HL-60/S4 (cell line): ENCODE measurements around the gene PCLO.
"Not testable (repeated sequence)": the region's sequence is repeated elsewhere in the genome, so short reads cannot be mapped to it uniquely, and the experiment has no call there.

Source experiments
- in situ Hi-C: fragments of 300-500 bp; cut with MboI; formaldehyde crosslinking; loops from 2 replicates; pipeline ENCODE4 v1.14.3; 2022; ENCODE audit warnings: low sequenced_read_pairs

The PCLO gene

DNA sequence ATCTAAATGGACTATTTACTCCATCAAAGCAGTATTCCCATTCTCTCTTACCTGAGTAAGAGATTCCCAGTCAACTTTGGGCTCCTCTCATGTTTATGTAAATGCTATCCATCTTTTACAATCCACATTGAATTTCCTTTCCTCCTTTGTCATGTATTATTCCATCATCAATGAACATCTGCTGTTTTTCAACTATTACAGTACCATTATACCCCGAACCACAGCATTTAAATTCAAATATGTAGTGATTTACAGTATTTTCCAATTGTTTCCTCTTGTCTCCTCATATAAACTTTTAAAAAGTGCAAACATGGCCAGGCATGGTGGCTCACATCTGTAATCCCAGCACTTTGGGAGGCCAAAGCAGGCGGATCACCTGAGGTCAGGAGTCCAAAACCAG lies 20.3 kb downstream of the PCLO start:
- in situ Hi-C loops: no loop called here

DNA sequence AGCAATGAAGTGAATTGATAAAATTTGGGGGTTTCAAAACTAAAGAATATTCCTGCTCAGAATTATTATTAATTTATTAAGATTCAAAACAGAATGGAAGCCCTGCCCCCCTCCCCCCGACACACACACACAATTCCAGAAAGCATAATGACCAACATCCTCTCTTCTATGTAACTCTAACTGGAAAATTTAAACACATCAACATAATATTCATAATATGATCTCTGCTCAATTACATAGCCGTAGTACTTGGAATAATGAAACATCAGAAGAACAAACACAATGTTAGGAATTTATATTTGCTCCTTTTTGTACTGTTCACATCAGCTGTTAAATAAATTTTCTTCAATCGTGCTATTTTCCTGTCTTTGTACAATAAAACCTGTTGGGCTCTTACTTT lies 20.8 kb downstream of the PCLO start:
- in situ Hi-C loops: no loop called here

DNA sequence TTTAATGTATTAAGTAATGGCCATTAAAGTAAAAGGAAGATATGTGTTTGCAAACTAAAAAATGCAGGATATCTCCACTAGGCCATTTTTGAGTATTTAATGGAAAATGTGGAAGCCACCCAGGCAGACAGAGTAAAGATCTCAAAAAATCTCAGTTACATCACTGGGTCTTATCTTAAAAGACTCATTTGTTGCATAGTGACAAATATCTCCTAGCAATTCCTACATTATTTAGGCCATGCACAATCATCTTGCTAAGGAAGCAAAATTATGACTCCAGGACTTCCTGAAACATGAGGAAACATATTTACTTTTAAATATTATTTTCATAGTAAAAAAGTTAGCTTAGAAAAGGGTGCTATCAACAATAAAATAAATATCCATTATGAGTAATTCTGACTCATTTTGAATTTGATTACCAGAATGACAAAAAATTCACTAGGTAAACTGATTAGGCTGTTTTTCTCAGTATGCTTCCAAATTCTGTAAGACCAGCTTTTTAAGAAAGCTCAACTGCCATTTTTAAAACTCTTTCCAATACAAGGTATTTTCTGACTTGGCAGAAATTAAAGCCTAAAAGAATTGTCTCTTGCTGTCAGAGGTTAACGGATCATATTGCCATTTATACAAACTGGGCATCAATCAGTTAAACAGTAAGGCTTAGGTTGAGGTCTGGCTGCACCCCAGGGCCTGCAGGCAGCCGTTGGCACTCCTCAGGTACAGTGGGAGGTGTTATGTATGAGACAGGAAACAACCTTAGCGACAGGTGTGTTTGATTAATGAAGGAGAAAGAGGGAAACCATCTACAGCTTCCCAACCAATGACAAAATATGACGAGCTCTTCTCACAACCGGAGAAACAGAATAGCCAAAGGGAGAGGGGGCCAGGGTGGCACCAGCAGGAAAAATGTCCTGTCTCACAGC lies 31.8 kb downstream of the PCLO start:
- in situ Hi-C loops: no loop called here

DNA sequence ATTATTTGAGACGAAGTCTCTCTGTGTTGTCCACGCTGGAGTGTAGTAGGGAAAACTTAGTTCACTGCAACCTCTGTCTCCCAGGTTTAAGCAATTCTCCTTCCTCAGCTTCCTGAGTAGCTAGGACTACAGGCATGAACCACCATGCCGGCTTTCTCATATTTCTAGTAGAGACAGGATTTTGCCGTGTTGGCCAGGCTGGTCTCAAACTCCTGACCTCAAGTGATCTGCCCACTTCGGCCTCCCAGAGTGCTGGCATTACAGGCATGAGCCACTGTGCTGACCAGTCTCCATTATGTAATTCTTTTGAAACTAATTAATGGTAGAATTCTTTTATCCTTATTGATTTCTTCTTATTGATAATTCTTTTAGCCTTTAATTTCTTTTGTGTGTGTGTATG lies 32.5 kb downstream of the PCLO start:
- in situ Hi-C loops: no loop called here

DNA sequence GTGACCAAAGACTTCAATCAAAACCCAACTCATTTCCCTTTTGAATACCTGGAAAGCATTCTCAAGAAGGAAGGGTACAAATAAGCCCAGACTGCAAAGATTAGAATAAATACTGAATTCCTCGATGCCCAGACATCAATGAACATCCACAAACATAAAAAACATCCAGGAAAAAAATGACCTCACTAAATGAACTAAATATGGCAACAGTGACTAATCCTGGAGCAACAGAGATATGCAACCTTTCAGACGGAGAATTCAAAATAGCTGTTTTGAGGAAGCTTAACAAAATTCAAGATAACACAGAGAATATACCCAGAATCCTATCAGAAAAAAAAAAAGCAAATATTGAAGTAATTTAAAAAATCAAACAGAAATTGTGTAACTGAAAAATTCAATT lies 43.2 kb downstream of the PCLO start:
- in situ Hi-C loops: no loop called here

DNA sequence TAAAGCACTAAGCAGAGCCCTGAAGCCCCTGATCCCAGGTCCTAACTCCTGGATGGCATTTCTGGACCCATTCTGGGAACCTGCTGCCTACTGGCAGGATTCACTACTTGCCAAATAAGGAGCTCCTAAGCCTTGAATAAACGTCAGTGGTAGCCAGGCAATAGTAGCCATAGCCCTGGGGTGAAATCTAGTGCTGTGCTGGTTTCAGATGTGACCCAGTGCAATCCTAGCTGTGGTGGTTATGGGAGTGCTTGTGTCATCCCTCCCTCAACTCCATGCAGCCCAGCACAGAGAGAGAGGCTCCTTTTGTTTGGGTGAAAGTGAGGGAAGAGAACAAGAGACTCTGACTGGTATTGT lies 43.7 kb downstream of the PCLO start:
- in situ Hi-C loops: no loop called here

DNA sequence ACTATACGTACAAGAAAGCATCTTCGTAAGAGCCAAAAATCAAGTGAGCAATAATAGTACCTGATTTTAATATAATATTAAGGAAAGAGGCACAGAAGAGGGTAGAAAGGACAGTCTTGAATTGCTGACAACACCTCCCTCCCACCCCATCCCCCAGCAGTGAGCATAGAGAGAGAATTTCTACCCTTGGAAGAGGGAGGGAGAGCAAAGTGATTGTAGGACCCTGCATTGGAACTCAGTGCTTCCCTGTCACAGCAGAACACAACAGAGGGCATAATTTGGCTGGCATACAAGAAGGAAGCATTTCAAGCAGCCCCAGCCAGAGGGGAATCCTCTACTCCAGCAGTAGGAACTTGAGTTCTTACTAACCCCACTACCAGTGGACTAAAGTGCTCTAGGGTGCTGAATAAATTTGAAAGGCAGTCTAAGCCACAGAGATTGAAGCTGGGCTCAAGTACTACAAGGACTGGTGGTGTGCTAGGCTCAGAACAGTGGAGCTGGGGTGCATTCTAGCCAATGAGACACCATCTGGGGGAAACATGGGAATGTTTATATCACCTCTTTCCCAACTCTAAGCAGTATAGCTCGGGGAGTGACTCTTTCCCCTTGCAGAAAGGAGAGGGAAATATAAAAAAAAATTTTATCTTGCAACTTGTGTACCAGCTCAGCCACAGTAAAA lies 44.2 kb downstream of the PCLO start:
- in situ Hi-C loops: no loop called here

DNA sequence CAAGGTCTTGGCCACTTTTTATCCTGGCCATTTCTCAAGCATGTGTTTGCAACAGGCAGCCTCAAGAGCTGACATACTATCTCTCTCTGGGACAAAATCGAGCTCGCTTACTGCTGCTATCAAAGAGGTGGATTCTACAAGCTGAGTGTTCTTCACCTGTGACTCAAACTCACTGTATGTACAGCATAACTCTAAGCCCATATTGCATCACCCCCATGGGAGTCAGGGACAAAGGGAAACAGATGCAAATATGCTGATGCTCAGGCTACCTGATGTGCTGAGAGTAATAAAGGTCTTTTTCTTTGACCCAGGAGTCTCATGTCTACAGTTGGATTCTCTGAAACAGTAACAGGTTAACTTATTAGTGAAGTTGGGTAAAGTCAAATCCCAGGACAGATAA lies 45.2 kb downstream of the PCLO start:
- in situ Hi-C loops: no loop called here

DNA sequence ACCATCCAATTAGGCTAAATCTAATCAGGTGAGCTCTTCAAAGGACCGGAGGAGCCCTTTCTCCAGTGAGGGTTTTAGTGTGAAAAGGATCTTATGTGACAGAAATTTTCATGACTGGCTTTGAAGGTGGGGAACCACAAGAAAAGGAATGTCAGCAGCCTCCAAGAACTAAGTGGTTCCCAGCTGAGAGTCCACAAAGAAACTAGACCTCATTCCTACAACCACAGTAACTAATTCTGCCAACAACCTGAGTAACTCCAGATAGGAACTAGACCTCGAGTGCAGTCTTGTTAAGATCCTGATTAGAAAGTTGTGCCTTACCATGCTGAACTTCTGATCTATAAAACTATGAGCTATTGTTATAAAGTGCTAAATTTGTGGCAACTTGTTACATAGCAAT lies 51.3 kb downstream of the PCLO start:
- in situ Hi-C loops: no loop called here

DNA sequence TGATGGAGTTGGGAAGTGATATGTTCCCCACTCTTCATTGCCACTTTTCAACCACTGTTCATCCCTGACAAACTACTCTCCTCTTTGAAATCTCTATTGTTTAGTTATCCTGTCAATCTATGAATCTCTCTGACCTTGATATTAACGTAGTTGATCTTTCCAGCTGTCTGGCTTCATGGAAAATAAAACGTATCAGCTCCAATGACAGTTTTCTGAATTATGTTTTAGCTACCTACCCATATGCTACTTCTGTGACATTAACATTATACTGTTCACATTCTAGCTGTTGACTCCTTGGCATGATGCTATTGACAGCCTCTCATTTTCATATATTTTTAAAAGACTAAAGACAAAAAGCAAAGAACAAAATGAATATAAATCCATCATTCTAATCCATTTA lies 53.3 kb downstream of the PCLO start:
- in situ Hi-C loops: no loop called here

DNA sequence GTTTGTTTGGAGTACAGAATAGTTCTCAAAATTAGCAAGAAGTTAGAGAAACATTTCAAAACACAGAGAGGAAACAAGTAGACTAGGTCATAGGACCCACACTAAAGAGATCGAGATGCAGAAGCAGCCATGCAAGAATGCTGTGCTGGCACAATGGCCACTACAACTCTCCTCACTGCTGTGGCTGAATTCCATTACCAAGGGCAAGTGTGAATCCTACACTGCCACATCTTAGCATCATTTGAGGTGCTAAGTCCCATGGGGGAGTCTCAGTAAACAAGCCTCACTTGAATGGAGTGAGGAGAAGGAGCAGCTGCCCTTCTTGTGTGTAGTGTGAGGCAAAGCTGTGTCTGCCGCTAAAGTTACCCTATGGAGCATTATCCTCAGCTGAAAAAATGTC lies 56.7 kb downstream of the PCLO start:
- in situ Hi-C loops: no loop called here

DNA sequence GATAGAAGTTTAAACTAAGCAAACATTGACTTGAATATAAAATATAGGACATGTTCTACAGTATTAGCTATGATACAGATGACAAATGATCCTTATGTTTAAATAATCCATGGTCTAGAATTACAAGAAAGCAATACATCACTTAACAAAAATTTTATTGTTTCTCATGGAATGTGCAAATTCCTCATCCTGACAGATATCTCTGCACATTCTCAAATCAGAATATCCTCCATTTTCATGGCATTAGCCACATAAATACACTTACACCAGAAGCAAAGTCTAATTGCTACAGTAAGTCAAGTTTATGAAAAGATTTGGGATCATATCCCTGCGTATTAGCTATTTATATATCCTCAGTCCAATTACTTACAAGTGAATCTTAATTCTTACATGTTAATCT lies 57.6 kb downstream of the PCLO start:
- in situ Hi-C loops: no loop called here

DNA sequence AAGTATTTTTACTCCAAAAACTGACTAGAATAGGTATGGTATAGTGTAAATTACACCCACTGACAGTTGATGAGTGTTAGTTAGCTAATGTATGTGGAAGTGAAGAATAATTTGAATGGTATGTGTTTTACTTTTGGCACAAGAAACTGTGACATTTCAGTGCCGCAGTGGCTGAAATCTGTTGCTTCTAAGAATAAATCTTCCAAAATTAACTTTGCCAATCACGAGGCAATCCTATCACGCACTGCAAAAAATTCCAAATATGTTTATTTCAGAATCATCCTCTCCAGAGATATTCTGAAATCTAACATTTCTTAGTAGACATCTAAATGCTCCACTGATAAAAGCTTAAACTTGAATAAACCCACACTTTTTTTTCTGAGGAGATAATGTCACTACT lies 61.2 kb downstream of the PCLO start:
- in situ Hi-C loops: no loop called here

DNA sequence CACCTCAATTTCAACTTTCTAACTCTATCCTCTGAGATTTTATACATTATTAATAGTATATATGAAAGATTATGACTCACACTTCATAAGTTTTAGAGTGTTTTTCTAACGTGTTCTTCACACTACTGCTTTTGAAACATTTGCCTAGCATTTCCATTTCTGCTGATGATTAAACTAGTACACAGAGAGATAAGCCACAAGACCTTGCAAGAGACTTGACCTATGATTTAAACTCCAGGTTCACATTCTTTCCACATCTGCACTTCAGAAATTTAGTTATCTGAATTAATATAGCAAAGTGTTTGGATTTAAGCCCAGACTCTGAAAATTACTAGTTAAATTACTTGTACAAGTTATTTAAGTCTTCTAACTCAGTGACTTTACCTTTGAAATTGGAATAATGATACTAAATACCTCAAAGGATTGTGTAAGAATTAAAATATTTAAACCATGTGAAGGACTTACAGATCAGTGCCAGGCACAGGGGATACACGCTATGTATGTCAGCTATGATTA lies 66.6 kb downstream of the PCLO start:
- in situ Hi-C loops: no loop called here

DNA sequence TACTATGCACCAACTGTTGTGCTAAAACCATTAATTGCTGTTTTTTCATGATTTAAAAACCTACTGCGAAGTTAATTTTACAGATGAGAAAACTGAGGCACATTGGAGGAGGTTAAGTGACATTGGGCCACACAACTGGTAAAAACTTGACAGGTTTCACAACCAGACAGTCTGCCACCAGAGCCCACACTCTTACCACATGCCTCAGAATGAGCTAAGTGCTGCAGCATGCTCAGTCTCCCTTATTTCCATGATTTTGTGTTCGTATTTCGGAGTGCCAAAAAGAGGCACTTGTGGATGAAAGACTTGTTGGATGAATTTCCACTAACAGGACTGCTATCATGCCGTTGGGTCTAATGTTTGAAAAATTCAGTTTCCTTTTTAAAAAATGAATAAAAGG lies 77.4 kb downstream of the PCLO start:
- in situ Hi-C loops: no loop called here

DNA sequence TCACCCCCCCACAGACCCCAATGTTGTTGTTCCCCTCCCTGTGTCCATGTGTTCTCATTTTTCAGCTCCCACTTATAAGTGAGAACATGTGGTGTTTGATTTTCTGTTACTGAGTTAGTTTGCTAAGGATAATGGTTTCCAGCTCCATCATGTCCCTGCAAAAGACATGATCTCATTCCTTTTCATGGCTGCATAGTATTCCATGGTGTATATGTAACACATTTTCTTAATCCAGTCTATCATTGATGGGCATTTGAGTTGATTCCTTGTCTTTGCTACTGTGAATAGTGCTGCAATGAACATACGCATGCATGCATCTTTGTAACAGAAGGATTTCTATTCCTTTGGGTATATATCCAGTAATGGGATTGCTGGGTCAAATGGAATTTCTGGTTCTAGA lies 82.8 kb downstream of the PCLO start:
- in situ Hi-C loops: not testable (repeated sequence)

DNA sequence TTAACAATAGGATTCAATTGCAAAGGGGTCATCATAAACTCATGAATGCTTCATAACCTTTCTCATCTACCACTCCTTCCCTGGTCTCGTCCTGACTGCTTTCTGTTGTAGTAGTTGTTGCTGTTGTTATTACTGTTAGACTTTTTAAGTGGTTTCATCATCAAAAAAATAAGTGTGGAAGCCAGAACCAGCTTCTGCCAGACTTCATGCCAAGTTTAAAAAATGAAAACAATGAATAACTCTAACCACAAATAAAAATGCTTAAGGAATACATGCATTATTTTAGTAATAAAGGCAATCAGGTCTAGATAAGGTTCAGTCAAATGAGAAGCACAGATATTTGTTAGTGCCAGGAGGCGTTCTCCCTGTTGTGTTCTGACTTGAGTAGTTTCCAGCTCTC lies 85.4 kb downstream of the PCLO start:
- in situ Hi-C loops: no loop called here

DNA sequence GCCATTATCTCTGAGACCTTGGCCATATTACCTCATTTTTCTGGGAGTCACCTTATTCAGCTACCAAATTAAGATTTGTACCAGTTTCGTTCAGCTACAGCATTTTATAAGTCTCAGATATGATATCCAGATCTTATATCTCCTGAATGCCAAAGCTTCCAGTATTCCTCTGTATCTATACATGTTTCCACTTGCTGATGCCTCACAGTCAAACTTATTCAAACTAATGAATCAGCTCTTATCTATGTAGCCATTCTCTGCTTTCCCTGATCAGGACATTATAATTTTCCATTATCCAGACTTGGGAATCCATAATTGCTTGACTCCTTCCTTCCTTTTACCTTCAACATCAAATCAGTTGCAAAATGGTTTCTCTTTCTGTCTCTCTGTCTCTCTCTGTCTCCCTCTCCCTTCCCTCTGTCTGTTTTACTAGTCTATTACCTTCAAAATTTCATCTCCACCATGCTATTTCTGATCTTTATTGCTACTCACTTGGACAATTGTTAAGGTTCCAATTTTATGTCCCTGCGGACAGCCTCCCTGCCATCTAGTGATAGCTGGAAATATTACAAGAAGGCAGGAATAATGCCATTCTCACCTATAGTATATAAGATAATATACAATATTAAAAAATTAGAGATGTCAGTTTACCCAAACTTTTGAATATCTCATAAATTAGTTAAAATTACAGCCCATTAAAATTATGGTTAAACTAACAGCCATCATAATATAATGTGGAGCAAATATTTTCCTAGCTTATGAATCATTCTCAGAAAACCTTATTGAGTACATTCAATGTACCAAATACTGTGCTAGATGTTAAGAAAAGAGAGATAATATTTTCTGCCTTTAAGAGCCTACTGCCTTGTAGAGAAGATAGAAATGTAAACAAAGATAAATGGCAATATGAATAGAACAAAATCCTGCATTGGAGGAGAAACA lies 89.8 kb downstream of the PCLO start:
- in situ Hi-C loops: no loop called here

DNA sequence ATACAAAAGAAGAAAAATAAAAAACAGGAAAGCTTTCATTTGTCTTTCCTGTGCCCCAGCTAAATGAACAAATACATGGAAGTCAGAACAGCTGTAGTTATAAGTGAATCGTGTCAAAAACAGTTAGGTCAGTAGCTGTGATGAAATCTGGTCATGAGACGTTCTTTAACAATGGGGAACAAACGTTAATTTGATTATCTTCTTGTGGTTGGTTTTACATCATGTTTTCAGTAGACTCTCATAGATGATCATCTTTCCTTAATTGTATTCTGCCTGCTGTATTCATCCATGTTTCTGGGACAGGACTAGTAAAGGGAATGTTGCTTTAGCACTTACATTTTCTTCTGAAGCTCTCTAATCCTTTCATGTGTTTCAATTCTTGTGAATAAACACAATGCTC lies 97.0 kb downstream of the PCLO start:
- in situ Hi-C loops: no loop called here

DNA sequence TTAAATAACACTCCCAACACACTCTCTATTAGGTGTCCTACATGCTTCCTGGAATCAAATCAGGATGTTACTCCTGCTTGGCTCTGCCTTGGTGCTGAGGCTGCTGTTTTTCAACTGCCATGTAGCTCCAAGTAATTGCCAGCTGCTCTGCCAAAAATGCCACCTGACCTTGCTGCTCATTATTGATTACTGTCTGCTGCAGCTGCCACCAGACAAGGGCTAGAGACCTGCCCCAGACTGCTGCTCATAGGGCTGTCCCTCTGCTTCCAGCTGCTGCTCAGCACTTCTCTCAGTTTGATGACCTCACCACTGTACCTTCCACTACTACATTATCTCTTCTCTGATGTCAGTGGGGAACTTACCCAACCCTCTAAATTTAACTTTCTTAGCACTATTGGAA lies 102.5 kb downstream of the PCLO start:
- in situ Hi-C loops: no loop called here

DNA sequence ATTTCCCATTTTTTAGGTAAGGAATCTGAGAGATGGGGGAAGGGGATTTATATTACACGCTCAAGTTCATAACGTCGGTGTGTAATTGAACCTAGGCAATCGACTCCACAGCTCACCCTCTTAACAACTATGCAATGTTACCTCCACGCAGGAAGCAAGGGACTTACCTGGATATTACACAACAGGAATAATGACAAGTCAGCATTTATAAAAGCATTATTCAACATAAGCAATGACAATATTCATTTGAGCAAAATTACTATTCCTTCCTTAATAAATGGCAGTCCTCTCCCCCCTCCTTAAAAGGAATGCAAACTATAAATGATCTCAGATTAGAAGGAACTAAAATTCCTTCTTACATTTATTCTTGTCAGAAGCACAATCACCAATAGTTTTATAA lies 104.0 kb downstream of the PCLO start:
- in situ Hi-C loops: no loop called here
